HepG2 (cell line): ENCODE measurements around the gene TARP.

Experiments used
- ATAC-seq: fragments of 200-7000 bp; cut with Tn5 transposase; 3 replicates; pipeline ENCODE4 v1.9.1; 2020; ENCODE audit warnings: mild to moderate bottlenecking, moderate library complexity
- BruUV-seq: library from RNA; stranded (reverse); fragments of 400-500 nt; replicated peaks from 2 replicates; lab custom pipeline; 2021; lab: Mats Ljungman, UMichigan
- CTCF ChIA-PET: fragments of 300-600 bp; formaldehyde crosslinking; extraction: SDS; loops from one replicate; lab custom pipeline; 2021; ENCODE audit warnings: low total read pairs, inconsistent platforms, low intra/inter-chr PET ratio; lab: Yijun Ruan, JAX
- POLR2A ChIA-PET: fragments of 350-600 bp; sonication (Branson Sonifier 250); formaldehyde crosslinking; loops from one replicate; lab custom pipeline; 2020; ENCODE audit warnings: antibody characterized with exemption, inconsistent platforms; lab: Yijun Ruan, JAX
- DNase-seq: peaks from one replicate; pipeline ENCODE4 v3.0.0-alpha.2; 2015; ENCODE audit warnings: low spot score
- FAIRE-seq: peaks from 3 replicates; lab custom pipeline; 2011; peaks lifted over from hg19 to GRCh38; lab: Jason Lieb, UNC
- H2AFZ ChIP-seq: one replicate; pipeline ENCODE4 v1.6.1; 2011; ENCODE audit warnings: low read length, inconsistent platforms
- H3K27ac ChIP-seq: fragments of 300-600 bp; 3 replicates; pipeline ENCODE4 v1.8.0; 2011; ENCODE audit warnings: mixed run types, mild to moderate bottlenecking, mixed read lengths, low read length, inconsistent platforms; ENCODE audit not compliant: insufficient read depth; ENCODE audit errors: extremely low read length
- H3K27me3 ChIP-seq, 2 experiments: fragments of 200-600 bp in 1 of 2; 2 replicates in 1 of 2; 3 replicates in 1 of 2; pipeline versions ENCODE4 v1.6.0 to v1.8.0; 2011; ENCODE audit warnings: low read length in 2 of 2, mild to moderate bottlenecking in 2 of 2, moderate library complexity in 2 of 2, inconsistent platforms in 1 of 2; ENCODE audit not compliant: insufficient read depth in 2 of 2, control insufficient read depth in 1 of 2
- H3K36me3 ChIP-seq, 2 experiments: fragments of 200-600 bp in 1 of 2; replicated peaks in 1 of 2; 2 replicates in 1 of 2; 3 replicates in 1 of 2; pipeline versions ENCODE4 v1.5.1 to v1.8.0; 2011; ENCODE audit warnings: low read length in 2 of 2, inconsistent platforms in 1 of 2; ENCODE audit not compliant: insufficient read depth in 2 of 2, control insufficient read depth in 1 of 2
- H3K4me1 ChIP-seq: 2 replicates; pipeline ENCODE4 v1.5.1; 2012; ENCODE audit warnings: low read length, inconsistent platforms; ENCODE audit not compliant: insufficient read depth
- H3K4me2 ChIP-seq: 2 replicates; pipeline ENCODE4 v1.6.0; 2011; ENCODE audit warnings: low read depth, low read length, inconsistent platforms
- H3K4me3 ChIP-seq, 3 experiments: fragments of 200-600 bp in 1 of 3; sonication (generic), shearing (Covaris generic) in 1 of 3; replicated peaks in 1 of 3; 2 replicates each; pipeline ENCODE4 v1.5.1; 2011 to 2016; ENCODE audit warnings: low read length in 3 of 3, inconsistent platforms in 2 of 3, low read depth in 2 of 3, mild to moderate bottlenecking in 2 of 3, control low read depth in 1 of 3, mixed read lengths in 1 of 3; ENCODE audit not compliant: insufficient read depth in 1 of 3
- H3K79me2 ChIP-seq: one replicate; pipeline ENCODE4 v1.6.1; 2011; ENCODE audit warnings: low read length, inconsistent platforms; ENCODE audit not compliant: insufficient read depth
- H3K9ac ChIP-seq: 2 replicates; pipeline ENCODE4 v1.6.0; 2011; ENCODE audit warnings: mild to moderate bottlenecking, low read depth, low read length, inconsistent platforms; ENCODE audit not compliant: insufficient read depth
- H3K9me3 ChIP-seq: 2 replicates; pipeline ENCODE4 v1.5.1; 2012; ENCODE audit warnings: mild to moderate bottlenecking, low read length
- H4K20me1 ChIP-seq: 2 replicates; pipeline ENCODE4 v1.6.0; 2011; ENCODE audit warnings: inconsistent platforms, mild to moderate bottlenecking, low read length, moderate library complexity; ENCODE audit not compliant: insufficient read depth
- CCAR2 ChIP-seq: fragments of 200-400 bp; formaldehyde crosslinking; optimal IDR thresholded peaks from 2 replicates; pipeline ENCODE3; 2018; ENCODE audit warnings: low read depth, mild to moderate bottlenecking, low read length, moderate library complexity
- KAT7 ChIP-seq: IDR thresholded peaks from 2 replicates; pipeline ENCODE4 v1.6.1; 2018; ENCODE audit warnings: borderline replicate concordance, missing compliant biosample characterization
- PAX8 ChIP-seq: sonication (generic); formaldehyde crosslinking; IDR thresholded peaks from 2 replicates; pipeline ENCODE4 v1.8.0; 2022; ENCODE audit warnings: mild to moderate bottlenecking, missing genetic modification reagents, borderline replicate concordance
- RNF2 ChIP-seq: fragments of 450-650 bp; conservative IDR thresholded peaks from 2 replicates; pipeline ENCODE4 v1.6.1; 2016; ENCODE audit warnings: low read depth
- SALL2 ChIP-seq: sonication (generic); formaldehyde crosslinking; IDR thresholded peaks from 2 replicates; pipeline ENCODE4 v1.8.1; 2023; ENCODE audit warnings: mild to moderate bottlenecking, missing genetic modification reagents, inconsistent platforms
- ZFP36L2 ChIP-seq: sonication (generic); formaldehyde crosslinking; IDR thresholded peaks from 2 replicates; pipeline ENCODE4 v1.4.0; 2020; ENCODE audit warnings: missing genetic modification reagents
- ZNF260 ChIP-seq: sonication (generic); formaldehyde crosslinking; IDR thresholded peaks from 2 replicates; pipeline ENCODE4 v1.4.0; 2020; ENCODE audit warnings: missing genetic modification reagents, low read depth, mild to moderate bottlenecking, borderline replicate concordance
- WGBS: methylation state at CpG from one replicate; pipeline ENCODE4 v1.1.6; 2017; ENCODE audit warnings: low lambda C conversion rate; 5-methylcytosine and 5-hydroxymethylcytosine counted together
- in situ Hi-C: cut with HindIII; loops from 2 replicates; pipeline ENCODE4 v1.10.0; 2017; ENCODE audit warnings: low pct_unique_long_range_greater_than_20kb; ENCODE audit not compliant: extremely low pct_ligation_motif_present
- intact Hi-C: fragments of 100-400 bp; cut with micrococcal nuclease; formaldehyde crosslinking; loops from one replicate; pipeline ENCODE4 v1.10.0; 2022; ENCODE audit not compliant: unreplicated experiment
- TF ChIP-seq, protein P1 (sequence below): sonication (generic); formaldehyde crosslinking; IDR thresholded peaks from 2 replicates; pipeline ENCODE4 v1.4.0; 2020; ENCODE audit warnings: missing genetic modification reagents
- TF ChIP-seq, protein P2 (sequence below): sonication (generic); formaldehyde crosslinking; IDR thresholded peaks from 2 replicates; pipeline ENCODE4 v1.5.0; 2020; ENCODE audit warnings: mild to moderate bottlenecking, missing genetic modification reagents
- TF ChIP-seq, protein P3 (sequence below): sonication (generic); formaldehyde crosslinking; conservative IDR thresholded peaks from 2 replicates; pipeline ENCODE4 v1.8.1; 2023; ENCODE audit warnings: missing genetic modification reagents

The TARP gene

DNA sequence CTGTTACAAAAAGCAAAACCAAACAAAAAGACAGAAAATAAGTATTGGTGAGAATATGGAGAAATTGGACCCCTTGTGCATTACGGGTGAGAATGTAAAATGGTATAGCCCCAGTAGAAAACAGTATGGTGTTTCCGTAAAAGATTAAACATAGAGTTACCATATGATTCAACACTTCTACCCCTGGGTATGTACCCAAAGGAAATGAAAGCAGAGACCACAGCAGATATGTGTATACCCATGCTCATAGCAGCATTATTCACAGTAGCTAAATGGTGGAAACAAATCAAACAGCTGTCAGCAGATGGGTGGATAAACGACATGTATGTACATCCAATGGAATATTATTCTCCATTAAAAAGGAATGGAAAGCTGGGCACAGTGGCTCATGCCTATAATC is 53.0 kb downstream of the TARP start:
- Histone ChIP-seq H3K4me2 (no peak overlapping the region), H2AFZ (no peak overlapping the region), H3K36me3 (peaks cover 10 to 34% of the 10 kb centered on the region in 2 experiments), H3K9me3 (no peaks in the 10 kb centered on the region), H3K9ac (no peak overlapping the region), H3K4me3 (no peak overlapping the region), H3K27ac (no peak overlapping the region), H3K4me1 (no peaks in the 10 kb centered on the region), H3K27me3 (no peaks in the 10 kb centered on the region), H4K20me1 (no peaks in the 10 kb centered on the region), H3K79me2 (no peaks in the 10 kb centered on the region)
- in situ Hi-C loops, result loop anchor here (5.0 kb wide), 2 partner anchors 113 to 318 kb away; no protein-coding TSS in a partner anchor
- no peak for FAIRE-seq
- TF ChIP-seq ZFP36L2 (no peak), SALL2 (CRISPR knock-in tag) (no peak), KAT7 (no peak), ZNF260 (CRISPR knock-in tag) (no peak)
- TF ChIP-seq, protein P1, sequence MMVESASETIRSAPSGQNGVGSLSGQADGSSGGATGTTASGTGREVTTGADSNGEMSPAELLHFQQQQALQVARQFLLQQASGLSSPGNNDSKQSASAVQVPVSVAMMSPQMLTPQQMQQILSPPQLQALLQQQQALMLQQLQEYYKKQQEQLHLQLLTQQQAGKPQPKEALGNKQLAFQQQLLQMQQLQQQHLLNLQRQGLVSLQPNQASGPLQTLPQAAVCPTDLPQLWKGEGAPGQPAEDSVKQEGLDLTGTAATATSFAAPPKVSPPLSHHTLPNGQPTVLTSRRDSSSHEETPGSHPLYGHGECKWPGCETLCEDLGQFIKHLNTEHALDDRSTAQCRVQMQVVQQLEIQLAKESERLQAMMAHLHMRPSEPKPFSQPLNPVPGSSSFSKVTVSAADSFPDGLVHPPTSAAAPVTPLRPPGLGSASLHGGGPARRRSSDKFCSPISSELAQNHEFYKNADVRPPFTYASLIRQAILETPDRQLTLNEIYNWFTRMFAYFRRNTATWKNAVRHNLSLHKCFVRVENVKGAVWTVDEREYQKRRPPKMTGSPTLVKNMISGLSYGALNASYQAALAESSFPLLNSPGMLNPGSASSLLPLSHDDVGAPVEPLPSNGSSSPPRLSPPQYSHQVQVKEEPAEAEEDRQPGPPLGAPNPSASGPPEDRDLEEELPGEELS (CRISPR knock-in tag), result no peak
- whole genome bisulfite sequencing, result 87% methylated on average over 3 of the region's 3 CpGs
- no peak for ATAC-seq
- CTCF ChIA-PET, result interaction anchor here (3.4 kb wide), 1 partner anchor 113 kb away, joined by 44 read pairs; no protein-coding TSS in a partner anchor
- POLR2A ChIA-PET, result no interaction called here
- no TSS peak for BruUV-seq
- no peak for DNase-seq
- intact Hi-C loops, result no loop called here

DNA sequence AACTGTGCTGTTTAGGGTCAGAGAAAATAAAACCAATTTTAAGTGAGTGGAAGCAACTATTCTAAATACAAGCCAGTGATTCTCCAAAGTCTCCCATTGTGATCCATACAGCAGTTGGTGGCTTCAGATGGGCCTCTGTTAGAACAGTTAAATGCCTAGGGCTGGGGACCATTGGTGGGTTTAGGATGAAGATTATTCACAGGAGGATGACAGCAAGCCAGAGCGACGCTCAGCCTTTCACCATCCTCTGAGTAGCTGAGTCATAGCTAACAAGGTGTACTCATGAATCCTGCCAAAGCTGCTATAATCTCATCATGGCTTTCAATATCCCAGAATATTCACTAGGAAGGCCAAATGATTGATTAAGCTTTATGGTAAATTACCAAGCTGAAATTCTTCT is 55.8 kb downstream of the TARP start:
- no TSS peak for BruUV-seq
- FAIRE-seq (no peak), DNase-seq (no peak), ATAC-seq (no peak)
- intact Hi-C loops, result no loop called here
- in situ Hi-C loops, result no loop called here
- Histone ChIP-seq H4K20me1 (no peaks in the 10 kb centered on the region), H3K4me2 (no peak overlapping the region), H2AFZ (no peak overlapping the region), H3K4me3 (no peak overlapping the region), H3K79me2 (no peaks in the 10 kb centered on the region), H3K36me3 (peaks cover 9 to 40% of the 10 kb centered on the region in 2 experiments), H3K9me3 (no peaks in the 10 kb centered on the region), H3K4me1 (peaks cover 6% of the 10 kb centered on the region; the same call in 1 of the 2 replicates), H3K9ac (no peak overlapping the region), H3K27ac (no peak overlapping the region), H3K27me3 (no peaks in the 10 kb centered on the region)
- 100% methylated on average over 2 of the region's 2 CpGs for WGBS
- ChIA-PET POLR2A (no interaction called here), CTCF (no interaction called here)
- TF ChIP-seq, protein P2, sequence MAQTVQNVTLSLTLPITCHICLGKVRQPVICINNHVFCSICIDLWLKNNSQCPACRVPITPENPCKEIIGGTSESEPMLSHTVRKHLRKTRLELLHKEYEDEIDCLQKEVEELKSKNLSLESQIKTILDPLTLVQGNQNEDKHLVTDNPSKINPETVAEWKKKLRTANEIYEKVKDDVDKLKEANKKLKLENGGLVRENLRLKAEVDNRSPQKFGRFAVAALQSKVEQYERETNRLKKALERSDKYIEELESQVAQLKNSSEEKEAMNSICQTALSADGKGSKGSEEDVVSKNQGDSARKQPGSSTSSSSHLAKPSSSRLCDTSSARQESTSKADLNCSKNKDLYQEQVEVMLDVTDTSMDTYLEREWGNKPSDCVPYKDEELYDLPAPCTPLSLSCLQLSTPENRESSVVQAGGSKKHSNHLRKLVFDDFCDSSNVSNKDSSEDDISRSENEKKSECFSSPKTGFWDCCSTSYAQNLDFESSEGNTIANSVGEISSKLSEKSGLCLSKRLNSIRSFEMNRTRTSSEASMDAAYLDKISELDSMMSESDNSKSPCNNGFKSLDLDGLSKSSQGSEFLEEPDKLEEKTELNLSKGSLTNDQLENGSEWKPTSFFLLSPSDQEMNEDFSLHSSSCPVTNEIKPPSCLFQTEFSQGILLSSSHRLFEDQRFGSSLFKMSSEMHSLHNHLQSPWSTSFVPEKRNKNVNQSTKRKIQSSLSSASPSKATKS, result no peak
- TF ChIP-seq CCAR2 (no peak), RNF2 (no peak), PAX8 (CRISPR knock-in tag) (no peak)
- TF ChIP-seq, protein P3, sequence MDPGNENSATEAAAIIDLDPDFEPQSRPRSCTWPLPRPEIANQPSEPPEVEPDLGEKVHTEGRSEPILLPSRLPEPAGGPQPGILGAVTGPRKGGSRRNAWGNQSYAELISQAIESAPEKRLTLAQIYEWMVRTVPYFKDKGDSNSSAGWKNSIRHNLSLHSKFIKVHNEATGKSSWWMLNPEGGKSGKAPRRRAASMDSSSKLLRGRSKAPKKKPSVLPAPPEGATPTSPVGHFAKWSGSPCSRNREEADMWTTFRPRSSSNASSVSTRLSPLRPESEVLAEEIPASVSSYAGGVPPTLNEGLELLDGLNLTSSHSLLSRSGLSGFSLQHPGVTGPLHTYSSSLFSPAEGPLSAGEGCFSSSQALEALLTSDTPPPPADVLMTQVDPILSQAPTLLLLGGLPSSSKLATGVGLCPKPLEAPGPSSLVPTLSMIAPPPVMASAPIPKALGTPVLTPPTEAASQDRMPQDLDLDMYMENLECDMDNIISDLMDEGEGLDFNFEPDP (CRISPR knock-in tag), result no peak
